OCI-LY3 (cell line): ENCODE measurements around the gene SPATA31E1.
"Not testable (repeated sequence)": the region's sequence is repeated elsewhere in the genome, so short reads cannot be mapped to it uniquely, and the experiment has no call there.

Experiments
- H2AFZ ChIP-seq: fragments of 200-600, 300-600 bp; shearing (Covaris generic); 2 replicates; pipeline ENCODE4 v1.6.0; 2014; ENCODE audit warnings: antibody characterized with exemption, low read depth, low read length
- H3K27ac ChIP-seq: fragments of 200-600, 300-600 bp; sonication (generic); 2 replicates; pipeline ENCODE4 v1.5.1; 2014; ENCODE audit warnings: mild to moderate bottlenecking, low read length, moderate library complexity, mixed read lengths
- H3K27me3 ChIP-seq: fragments of 200-600, 300-600 bp; sonication (generic); 2 replicates; pipeline ENCODE4 v1.6.1; 2014; ENCODE audit warnings: low read depth, low read length, mixed read lengths
- H3K36me3 ChIP-seq: fragments of 200-600, 300-600 bp; sonication (generic); replicated peaks from 2 replicates; pipeline ENCODE3; 2014; ENCODE audit warnings: low read depth, low read length, mixed read lengths
- H3K4me1 ChIP-seq: fragments of 300-600, 200-600 bp; sonication (generic); 2 replicates; pipeline ENCODE4 v1.6.1; 2014; ENCODE audit warnings: low read length, mixed read lengths
- H3K4me2 ChIP-seq: fragments of 200-600, 300-600 bp; sonication (generic); 2 replicates; pipeline ENCODE4 v1.6.1; 2014; ENCODE audit warnings: low read length, mixed read lengths
- H3K4me3 ChIP-seq: fragments of 300-600, 200-600 bp; sonication (generic); 2 replicates; pipeline ENCODE4 v1.5.1; 2014; ENCODE audit warnings: antibody characterized with exemption, mild to moderate bottlenecking, low read length, moderate library complexity
- H3K79me2 ChIP-seq: fragments of 300-600, 200-600 bp; shearing (Covaris generic); 2 replicates; pipeline ENCODE4 v1.6.1; 2014; ENCODE audit warnings: mild to moderate bottlenecking, low read length, mixed read lengths
- H3K9ac ChIP-seq: fragments of 300-600, 200-600 bp; shearing (Covaris generic); 2 replicates; pipeline ENCODE4 v1.6.0; 2014; ENCODE audit warnings: mild to moderate bottlenecking, low read length, moderate library complexity
- H3K9me3 ChIP-seq: fragments of 200-600, 300-600 bp; shearing (Covaris generic); 2 replicates; pipeline ENCODE4 v1.6.1; 2014; ENCODE audit warnings: low read length, mixed read lengths; ENCODE audit not compliant: insufficient read depth
- H4K20me1 ChIP-seq: fragments of 200-600, 300-600 bp; sonication (generic); 2 replicates; pipeline ENCODE4 v1.6.1; 2016; ENCODE audit warnings: low read length, mixed read lengths; ENCODE audit not compliant: insufficient read depth
- CTCF ChIP-seq: fragments of 200-600, 300-600 bp; sonication (generic); IDR thresholded peaks from 2 replicates; pipeline ENCODE4 v1.5.1; 2014; ENCODE audit warnings: antibody characterized with exemption, low read length, low read depth
- EZH2phosphoT487 ChIP-seq: fragments of 200-600 bp; shearing (Covaris generic); IDR thresholded peaks from 2 replicates; pipeline ENCODE4 v1.6.1; 2018; ENCODE audit warnings: antibody characterized with exemption, mixed run types, low read depth

Gene SPATA31E1

DNA sequence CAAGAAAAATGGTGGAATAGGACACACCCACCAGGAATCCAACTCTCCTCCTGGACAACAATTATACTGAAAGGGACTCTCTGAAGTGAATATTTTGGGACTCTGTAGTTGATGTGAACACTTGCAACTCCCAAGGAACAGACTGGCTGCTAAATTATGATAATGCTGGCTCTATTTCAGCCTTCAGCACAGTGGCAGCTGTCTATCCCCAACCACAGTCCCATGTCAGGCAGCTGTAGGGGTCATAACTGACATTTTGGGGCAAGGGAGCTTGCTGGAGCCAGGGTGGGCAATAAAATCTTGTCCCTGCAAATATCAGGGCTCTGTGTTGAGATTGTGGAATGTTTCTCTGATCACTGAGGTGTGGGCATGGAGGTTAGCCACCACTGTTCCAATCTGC, 14.2 kb downstream of the SPATA31E1 start:
- Histone ChIP-seq H3K9me3 (no peaks in the 10 kb centered on the region), H3K27ac (no peak overlapping the region), H3K4me1 (no peaks in the 10 kb centered on the region), H3K9ac (no peak overlapping the region), H3K79me2 (no peaks in the 10 kb centered on the region), H2AFZ (no peak overlapping the region), H4K20me1 (no peaks in the 10 kb centered on the region), H3K4me3 (no peak overlapping the region), H3K4me2 (no peak overlapping the region), H3K27me3 (no peaks in the 10 kb centered on the region), H3K36me3 (no peaks in the 10 kb centered on the region)
- TF ChIP-seq EZH2phosphoT487 = no peak
- no peak for TF ChIP-seq CTCF

GRCh38 chr9:87898151-87898550, 15.5 kb downstream of the SPATA31E1 start:
- H3K36me3 ChIP-seq = no peaks in the 10 kb centered on the region
- no peak overlapping the region for H3K9ac ChIP-seq
- no peak overlapping the region for H3K27ac ChIP-seq
- H3K4me1 ChIP-seq = no peaks in the 10 kb centered on the region
- no peaks in the 10 kb centered on the region for H4K20me1 ChIP-seq
- no peak overlapping the region for H3K4me3 ChIP-seq
- TF ChIP-seq EZH2phosphoT487 (no peak), CTCF (no peak)
- H2AFZ ChIP-seq = no peak overlapping the region
- no peaks in the 10 kb centered on the region for H3K9me3 ChIP-seq
- H3K4me2 ChIP-seq = no peak overlapping the region
- H3K79me2 ChIP-seq = no peaks in the 10 kb centered on the region
- no peaks in the 10 kb centered on the region for H3K27me3 ChIP-seq

DNA sequence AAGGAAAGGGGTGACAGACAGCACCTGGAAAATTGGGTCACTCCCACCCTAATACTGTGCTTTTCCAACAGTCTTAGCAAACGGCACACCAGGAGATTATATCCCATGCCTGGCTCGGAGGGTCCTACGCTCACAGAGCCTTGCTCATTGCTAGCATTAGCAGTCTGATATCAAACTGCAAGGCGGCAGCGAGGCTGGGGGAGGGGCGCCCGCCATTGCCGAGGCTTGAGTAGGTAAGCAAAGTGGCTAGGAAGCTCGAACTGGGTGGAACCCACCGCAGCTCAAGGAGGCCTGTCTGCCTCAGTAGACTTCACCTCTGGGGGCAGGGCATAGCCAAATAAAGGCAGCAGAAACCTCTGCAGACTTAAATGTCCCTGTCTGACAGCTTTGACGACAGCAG, 19.7 kb downstream of the SPATA31E1 start:
- H3K4me3 ChIP-seq, H4K20me1 ChIP-seq, H2AFZ ChIP-seq, H3K36me3 ChIP-seq, H3K79me2 ChIP-seq, H3K27me3 ChIP-seq, H3K9me3 ChIP-seq, H3K4me1 ChIP-seq, H3K4me2 ChIP-seq, H3K9ac ChIP-seq, H3K27ac ChIP-seq: not testable (repeated sequence)

- Histone ChIP-seq H4K20me1 (no peaks in the 10 kb centered on the region), H3K9me3 (no peaks in the 10 kb centered on the region), H3K27ac (no peak overlapping the region), H3K4me2 (no peak overlapping the region), H3K79me2 (no peaks in the 10 kb centered on the region), H3K9ac (no peak overlapping the region), H3K36me3 (no peaks in the 10 kb centered on the region), H3K4me3 (no peak overlapping the region), H2AFZ (no peak overlapping the region), H3K4me1 (no peaks in the 10 kb centered on the region), H3K27me3 (no peaks in the 10 kb centered on the region)
- no peak for TF ChIP-seq CTCF
- TF ChIP-seq EZH2phosphoT487 = no peak
These were observed 26.8 kb downstream of the SPATA31E1 start for GRCh38 chr9:87909310-87910041.
